Left renal pelvis (tissue), 4 donors: Measurements from ENCODE around the gene JUP. TPM values are rescaled to one million over a fixed set of nuclear protein-coding genes. Genes with fewer than 3 reads are reported as not detected.

Experiments used
- DNase-seq, 4 donors: peaks; one replicate each; pipeline ENCODE4 v3.0.0-alpha.2; 2013; ENCODE audit warnings: low read depth in 4 of 4, low spot score in 3 of 4
- polyA plus RNA-seq, 4 donors: library from polyadenylated mRNA; unstranded; fragments of 120-200 nt; gene quantifications; one replicate each; pipeline ENCODE4 v1.2.1, GENCODE V29; 2013; ENCODE audit not compliant: insufficient read length in 4 of 4

JUP gene
- polyA plus RNA-seq, 4 donors: 74.9 to 239 (median 187) TPM

GRCh38 chr17:41730479-41730878, 56.0 kb downstream of the JUP start:
- no peak for DNase-seq

- no peak for DNase-seq
Observed at GRCh38 chr17:41728056-41728455, 58.5 kb downstream of the JUP start.

GRCh38 chr17:41725134-41725533, 61.4 kb downstream of the JUP start:
- DNase-seq: no peak

- DNase-seq: no peak
Observed at GRCh38 chr17:41724476-41725050, 61.9 kb downstream of the JUP start.

GRCh38 chr17:41723801-41724475, 62.6 kb downstream of the JUP start:
- DNase-seq: no peak

GRCh38 chr17:41722231-41722630, 64.3 kb downstream of the JUP start:
- no peak for DNase-seq

GRCh38 chr17:41718287-41718645, 68.2 kb downstream of the JUP start:
- DNase-seq: no peak

GRCh38 chr17:41717408-41718286, 68.9 kb downstream of the JUP start:
- no peak for DNase-seq

GRCh38 chr17:41711669-41712400, 74.7 kb downstream of the JUP start, which contains the start of gene GAST:
Gene GAST (plus strand): TSS chr17:41712331. CDS start chr17:41715437, 3,106 bp downstream.
- no peak for DNase-seq

GRCh38 chr17:41710472-41711090, 75.9 kb downstream of the JUP start:
- DNase-seq: no peak

GRCh38 chr17:41707803-41708669, 78.5 kb downstream of the JUP start:
- no peak for DNase-seq

- DNase-seq: no peak
Observed at GRCh38 chr17:41705271-41705991, 81.1 kb downstream of the JUP start.

Other genes with a start within 250 kb of the JUP start
- not detected for gene KRT9, start 214.7 kb downstream of the JUP start, polyA plus RNA-seq
- under 1 TPM; 0.24 to 0.44 (median 0.36) TPM for gene KRT14, start 199.8 kb downstream of the JUP start, polyA plus RNA-seq
- not detected for gene KRT16, start 173.9 kb downstream of the JUP start, polyA plus RNA-seq
- 1 to 10 TPM; 1.2 to 3.1 (median 1.5) TPM for gene KRT17, start 162.1 kb downstream of the JUP start, polyA plus RNA-seq
- gene EIF1, start 97.8 kb downstream of the JUP start, polyA plus RNA-seq: 100 to 1,000 TPM; 669 to 825 (median 761) TPM
- gene GAST, start 74.4 kb downstream of the JUP start, polyA plus RNA-seq: not detected
- 1 to 10 TPM in 2 of 4 donors, under 1 TPM in 2; 0.69 to 1.5 (median 0.92) TPM for gene HAP1, start 52.1 kb downstream of the JUP start, polyA plus RNA-seq
- 10 to 100 TPM; 33.9 to 49.4 (median 39.8) TPM for gene P3H4, start 25.2 kb upstream of the JUP start, polyA plus RNA-seq
- gene FKBP10, start 26.3 kb upstream of the JUP start, polyA plus RNA-seq: 100 to 1,000 TPM; 141 to 260 (median 161) TPM
- 100 to 1,000 TPM in 1 of 4 donors, 10 to 100 TPM in 3; 72.3 to 118 (median 91.4) TPM for gene NT5C3B, start 49.5 kb upstream of the JUP start, polyA plus RNA-seq
- gene KLHL10, start 51.1 kb upstream of the JUP start, polyA plus RNA-seq: under 1 TPM; 0.16 to 0.34 (median 0.26) TPM
- 10 to 100 TPM in 1 of 4 donors, 1 to 10 TPM in 3; 6.7 to 10.9 (median 9.3) TPM for gene KLHL11, start 78.7 kb upstream of the JUP start, polyA plus RNA-seq
- gene ACLY, start 132.2 kb upstream of the JUP start, polyA plus RNA-seq: 10 to 100 TPM; 79.7 to 90.8 (median 86.2) TPM
- gene ODAD4, start 143.9 kb upstream of the JUP start, polyA plus RNA-seq: 1 to 10 TPM; 2.0 to 7.5 (median 6.8) TPM
- 10 to 100 TPM; 55.9 to 72.1 (median 60.9) TPM for gene CNP, start 180.1 kb upstream of the JUP start, polyA plus RNA-seq
- 100 to 1,000 TPM in 3 of 4 donors, 10 to 100 TPM in 1; 97.1 to 168 (median 148) TPM for gene DNAJC7, start 230.7 kb upstream of the JUP start, polyA plus RNA-seq
- 10 to 100 TPM; 39.3 to 52.2 (median 48.7) TPM for gene NKIRAS2, start 233.4 kb upstream of the JUP start, polyA plus RNA-seq